Kidney capillary endothelial cell (primary cell): Measurements from ENCODE around the gene GPR176.

Source experiments
- DNase-seq: peaks from one replicate; pipeline ENCODE4 v3.0.0-alpha.2; 2018; ENCODE audit warnings: low spot score

GPR176 gene, protein sequence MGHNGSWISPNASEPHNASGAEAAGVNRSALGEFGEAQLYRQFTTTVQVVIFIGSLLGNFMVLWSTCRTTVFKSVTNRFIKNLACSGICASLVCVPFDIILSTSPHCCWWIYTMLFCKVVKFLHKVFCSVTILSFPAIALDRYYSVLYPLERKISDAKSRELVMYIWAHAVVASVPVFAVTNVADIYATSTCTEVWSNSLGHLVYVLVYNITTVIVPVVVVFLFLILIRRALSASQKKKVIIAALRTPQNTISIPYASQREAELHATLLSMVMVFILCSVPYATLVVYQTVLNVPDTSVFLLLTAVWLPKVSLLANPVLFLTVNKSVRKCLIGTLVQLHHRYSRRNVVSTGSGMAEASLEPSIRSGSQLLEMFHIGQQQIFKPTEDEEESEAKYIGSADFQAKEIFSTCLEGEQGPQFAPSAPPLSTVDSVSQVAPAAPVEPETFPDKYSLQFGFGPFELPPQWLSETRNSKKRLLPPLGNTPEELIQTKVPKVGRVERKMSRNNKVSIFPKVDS

DNA sequence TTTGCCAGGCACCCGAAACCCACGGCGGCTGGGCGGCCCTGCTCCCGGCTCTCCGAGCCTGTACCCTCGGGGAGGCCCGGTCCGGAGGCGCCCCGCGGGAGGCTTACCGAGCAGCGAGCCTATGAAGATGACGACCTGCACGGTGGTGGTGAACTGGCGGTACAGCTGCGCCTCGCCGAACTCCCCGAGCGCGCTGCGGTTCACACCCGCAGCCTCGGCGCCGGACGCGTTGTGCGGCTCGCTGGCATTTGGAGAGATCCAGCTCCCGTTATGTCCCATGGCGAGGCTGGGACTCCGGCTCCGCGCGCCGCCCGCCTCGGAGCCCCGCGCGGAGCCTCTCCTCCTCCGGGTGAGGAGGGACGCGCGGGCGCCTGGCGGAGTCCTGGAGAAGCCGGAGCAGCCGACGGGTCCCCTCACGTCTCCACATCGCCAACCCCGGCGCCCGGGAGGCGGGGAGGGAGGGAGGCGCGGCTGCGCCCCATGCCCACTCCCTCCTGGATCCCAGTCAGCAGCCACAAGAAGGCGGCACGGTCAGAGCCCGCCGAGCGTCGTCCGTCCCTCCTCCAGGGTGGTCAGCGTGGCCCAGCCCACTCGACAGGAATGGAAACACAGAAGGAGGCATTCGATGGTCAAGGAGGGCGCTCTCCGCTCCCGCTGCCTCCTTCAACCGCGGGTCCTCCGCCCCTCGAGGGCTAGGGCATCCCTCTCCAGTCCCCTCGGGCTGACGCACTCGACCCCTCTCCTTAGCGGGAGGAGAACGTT is at the start of gene GPR176:
GPR176 (minus strand) TSS at position 519 of the 762 bp plus-strand sequence; CDS start at position 279, 240 bp downstream.
- DNase-seq: peak; percentile 40

DNA sequence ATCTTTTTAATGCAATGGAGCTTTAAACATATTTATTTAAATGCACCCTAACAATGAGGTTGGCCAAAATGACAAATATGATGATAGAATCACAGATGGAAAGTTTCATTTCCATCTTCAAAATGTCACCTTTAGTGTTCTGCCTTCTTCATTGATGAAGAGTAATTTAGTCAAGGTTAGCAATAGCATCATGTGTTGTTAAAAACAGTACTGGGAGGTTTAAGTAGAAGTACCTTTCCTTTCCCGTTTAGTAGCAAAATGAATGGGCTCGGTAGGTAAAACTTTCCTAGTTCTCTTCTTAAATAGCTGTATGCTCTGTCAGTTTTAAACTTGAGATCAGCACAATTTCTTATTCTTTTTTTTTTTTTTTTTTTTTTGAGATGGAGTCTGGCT is 48.9 kb upstream of the GPR176 start:
- no peak for DNase-seq

DNA sequence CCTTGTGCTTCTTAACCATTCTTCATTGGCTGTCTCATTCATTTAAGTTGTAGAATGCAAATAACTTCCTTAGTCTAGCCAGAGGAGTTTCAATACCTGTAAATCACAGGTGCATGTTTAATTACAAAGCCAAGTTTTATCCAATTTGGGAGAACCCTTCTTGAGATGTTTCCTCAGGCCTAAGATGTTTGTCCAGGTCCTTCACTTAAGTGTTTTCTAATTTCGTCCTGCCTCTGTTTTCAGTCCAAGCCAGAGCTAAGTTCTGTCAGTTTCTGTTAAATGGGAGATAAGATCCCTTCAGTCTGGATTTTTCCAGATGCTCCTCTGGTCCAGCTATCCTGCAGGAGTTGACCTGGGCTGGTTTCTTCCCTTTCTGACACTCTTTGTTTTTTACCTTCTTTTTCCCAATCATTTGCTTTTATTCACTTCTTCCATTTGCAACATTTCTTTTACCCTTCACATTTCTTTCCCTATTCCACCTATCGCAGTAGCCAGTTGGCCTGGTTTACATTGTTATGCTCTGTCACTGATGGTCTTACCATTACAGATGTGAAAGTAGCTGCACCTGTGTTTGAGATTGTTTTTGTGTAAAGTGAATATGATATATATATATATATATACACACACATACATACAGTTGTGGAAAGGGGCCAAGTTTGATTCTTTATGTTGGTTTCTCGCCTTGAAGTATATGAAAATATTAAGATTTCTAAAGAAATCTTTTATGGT is 48.4 kb upstream of the GPR176 start:
- DNase-seq: no peak

DNA sequence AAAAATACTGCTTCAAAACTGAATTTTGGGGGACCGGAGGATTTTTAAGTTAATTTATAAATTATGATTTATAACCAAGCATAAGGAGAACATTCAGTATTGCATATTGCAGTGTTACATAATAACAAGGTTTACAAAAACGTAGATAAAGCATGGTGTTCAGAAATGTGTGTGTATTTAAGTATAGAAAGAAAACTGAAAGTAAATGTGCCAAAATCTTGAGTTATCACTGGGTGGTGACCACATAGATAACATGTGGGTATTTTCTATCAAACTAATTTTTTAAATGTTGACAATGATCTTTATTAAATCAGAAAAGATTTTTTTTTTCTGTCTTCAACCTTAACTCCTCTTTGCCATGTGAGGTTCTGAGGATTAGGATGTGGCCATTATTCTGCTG is 46.5 kb upstream of the GPR176 start:
- no peak for DNase-seq

DNA sequence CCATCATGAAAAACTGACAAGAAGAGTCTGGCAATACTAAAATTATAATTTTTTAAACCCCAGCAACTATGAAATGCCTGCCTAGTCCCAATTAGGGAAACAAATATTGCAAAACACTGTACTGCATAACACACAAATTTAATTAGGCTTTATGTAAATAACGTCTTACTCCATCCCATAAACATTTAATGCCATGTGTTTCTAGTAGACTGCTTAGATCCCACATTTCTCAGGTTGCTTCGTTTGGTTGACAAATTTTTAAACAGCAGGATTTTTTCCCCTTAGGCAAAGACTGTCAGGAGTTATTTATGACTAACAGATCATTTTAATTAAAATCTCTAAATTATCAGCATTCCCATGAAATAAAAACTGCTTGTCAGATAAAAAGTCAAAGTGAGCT is 43.7 kb upstream of the GPR176 start:
- DNase-seq: no peak

DNA sequence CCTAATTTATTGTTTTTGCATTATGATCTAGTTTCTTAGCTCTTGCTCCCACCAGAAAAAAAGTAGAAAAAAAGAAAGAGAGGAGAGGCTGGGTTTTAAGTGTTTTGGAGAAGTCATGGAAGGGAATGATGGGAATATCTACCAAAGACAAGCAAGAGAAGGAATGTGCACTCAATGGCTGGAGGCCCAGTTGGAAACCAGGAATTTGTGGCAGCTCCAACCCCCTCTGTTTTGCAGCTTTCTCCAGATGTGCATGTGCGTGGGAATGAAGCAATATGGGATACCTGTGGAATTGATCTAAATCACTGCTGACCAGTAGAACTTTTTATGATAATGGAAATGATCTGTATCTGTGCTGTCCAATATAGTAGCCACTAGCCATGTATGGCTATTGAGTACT is 41.0 kb upstream of the GPR176 start:
- no peak for DNase-seq

DNA sequence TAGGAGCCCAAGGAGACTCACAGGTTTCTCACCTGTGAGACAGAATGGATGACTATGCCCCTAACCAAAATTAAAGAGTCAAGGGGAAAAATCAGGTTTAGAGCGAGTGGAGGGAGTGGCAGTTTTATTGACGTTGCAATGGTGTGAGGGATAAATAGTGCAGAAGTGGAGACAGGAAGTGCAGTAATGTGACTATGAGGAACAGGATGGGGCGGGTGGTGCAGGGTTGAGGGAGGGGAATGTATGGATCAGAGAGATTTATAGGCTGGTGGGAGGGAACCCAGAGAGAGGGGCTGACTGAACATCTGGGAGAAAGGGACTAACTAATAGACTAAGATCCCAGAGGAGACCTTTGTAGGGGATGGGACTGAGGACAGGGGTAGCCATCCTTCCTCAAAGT is 40.3 kb upstream of the GPR176 start:
- DNase-seq: no peak

DNA sequence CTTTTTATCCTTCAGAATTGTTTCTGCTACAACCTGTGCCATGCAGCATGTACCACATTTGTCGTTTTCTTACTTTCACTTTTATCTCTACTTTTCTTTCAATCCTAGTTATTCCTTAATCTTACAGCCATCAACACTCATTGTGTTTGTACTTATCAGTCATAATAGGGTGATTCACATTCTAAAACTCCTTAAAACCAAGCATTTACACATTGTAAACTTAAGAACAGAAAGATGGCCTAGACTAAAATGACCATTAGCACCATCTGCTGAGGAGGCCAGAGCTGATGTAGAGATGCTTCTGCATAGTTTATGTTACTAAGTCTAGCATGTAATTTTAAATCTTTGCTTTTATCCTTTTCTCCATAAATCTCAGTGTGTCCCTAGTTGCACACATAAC is 39.3 kb upstream of the GPR176 start:
- DNase-seq: no peak

DNA sequence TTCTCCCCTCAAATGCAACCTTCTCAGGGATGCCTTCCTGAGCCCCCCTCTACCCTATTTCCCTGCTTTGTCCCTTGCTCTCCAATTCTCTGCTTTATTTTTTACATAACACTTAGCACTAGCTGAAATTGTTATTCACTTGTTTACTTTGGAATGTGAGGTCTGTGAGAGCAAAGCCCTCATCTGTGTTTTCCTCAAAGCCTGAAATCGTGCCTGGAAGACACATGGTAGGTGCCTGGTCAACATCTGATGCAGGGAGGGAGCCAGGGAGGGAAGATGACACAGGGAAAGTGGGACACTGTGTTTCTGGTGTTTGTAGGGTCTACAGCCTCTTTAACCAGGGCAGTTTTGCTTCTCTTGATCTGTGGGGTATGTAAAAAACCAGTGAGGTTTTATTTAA is 37.4 kb upstream of the GPR176 start:
- DNase-seq: no peak

DNA sequence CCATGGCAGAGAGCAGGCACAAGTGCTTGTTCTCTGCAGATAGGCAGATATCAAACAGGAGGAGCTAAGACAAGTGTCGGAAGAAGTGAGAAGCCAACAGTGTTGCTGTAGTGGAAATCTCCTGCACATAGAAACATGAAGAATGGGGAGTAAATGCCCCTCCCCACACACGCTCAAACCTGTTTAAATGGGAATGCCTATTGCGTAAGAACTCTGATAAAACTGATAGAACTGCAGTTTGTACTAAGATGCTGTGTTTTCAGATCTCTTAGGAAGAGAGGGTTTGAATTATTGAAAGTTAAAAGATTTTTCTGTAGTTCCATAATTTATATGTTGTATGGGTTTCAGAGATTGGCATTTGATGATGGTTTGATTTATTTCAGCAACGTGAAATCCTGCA is 33.5 kb upstream of the GPR176 start:
- DNase-seq: no peak

DNA sequence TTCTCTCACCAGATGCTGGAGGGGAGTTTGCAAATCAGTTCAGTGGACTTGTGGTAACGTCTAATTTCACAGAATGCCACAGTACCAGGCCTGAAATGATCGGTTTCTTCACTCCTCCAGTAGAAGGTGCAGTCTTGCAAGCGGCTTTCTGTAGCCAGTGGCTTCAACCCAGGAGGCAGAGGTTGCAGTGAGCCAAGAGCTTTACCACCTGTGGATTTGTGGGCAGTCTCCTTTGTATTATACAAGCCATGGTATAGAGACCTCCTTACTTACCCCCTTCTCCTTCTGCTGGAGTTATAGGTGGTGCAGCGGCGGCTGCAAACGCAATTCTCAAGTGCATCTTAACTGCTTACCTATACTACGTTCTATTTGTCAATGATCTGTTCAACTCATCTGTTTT is 31.5 kb upstream of the GPR176 start:
- no peak for DNase-seq

DNA sequence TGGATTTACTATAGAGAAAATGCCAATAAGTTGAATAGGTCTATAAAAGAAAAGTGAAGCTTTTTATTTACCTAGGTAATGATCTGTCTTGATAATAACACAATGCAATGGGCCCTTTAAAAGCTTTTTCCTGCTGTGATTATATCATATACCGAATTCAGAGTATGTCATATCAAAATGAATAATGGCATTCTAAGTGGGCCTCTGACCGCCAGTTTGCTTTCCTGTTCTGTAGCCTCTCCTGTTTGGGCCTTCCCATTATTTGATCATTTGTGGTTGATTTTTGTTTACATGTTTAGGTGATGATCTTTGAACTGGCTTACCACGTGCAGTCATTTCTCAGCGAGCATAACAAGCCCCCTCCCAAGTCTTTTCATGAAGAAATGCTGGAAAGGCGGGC is 28.8 kb upstream of the GPR176 start:
- no peak for DNase-seq

DNA sequence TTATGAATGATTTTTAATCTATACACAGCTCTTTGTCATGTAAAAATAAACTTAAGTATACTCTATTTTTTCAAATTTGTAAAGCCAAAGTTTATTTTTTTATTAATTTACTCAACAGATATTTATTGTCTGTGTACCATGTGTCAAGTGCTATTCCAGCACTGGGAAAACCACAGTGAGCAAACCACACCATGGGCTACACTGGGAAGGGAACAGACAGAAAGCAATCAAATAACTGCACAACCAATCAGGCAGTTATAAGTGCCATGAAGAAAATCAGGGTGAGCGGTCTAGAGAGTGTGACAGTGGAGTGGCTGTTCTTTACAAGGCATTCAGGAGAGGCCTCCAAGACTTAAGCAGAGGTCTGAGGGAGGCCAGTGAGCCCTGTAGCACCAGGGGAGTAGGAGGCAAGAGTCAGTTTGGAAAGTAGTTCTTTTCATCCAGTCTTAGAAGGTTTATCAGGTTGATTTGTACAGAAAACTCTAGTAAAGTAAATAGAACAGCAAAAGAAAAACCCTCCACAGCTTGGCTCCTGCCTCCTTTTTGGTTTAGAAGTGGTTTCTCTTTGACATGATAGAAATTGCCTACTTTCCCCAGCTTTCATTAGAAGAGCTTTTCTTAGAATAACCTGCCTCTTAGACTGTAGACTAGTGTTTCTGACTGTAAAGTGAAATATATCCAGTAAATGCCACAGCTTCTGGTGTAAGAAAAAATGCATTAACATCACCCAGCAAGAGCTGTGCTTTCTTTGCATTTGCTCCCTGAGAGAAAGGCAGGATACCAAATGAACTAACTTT is 27.5 kb upstream of the GPR176 start:
- no peak for DNase-seq

DNA sequence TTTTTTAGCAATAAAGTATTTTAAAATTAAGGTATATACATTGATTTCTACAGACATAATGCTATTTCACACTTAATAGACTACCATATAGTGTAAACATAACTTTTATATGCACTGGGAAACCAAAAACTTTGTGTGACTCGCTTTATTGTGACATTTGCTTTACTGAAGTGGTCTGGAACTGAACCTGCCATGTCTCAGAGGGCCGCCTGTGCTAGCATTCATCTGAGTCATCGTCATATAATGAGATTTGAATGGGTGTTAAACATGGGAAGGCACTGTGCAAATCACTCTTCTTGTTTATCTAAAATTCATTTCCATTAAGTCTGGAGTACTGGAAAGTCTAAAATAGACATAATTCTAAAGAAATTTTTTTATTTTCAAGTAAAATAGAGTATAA is 26.8 kb upstream of the GPR176 start:
- DNase-seq: no peak

DNA sequence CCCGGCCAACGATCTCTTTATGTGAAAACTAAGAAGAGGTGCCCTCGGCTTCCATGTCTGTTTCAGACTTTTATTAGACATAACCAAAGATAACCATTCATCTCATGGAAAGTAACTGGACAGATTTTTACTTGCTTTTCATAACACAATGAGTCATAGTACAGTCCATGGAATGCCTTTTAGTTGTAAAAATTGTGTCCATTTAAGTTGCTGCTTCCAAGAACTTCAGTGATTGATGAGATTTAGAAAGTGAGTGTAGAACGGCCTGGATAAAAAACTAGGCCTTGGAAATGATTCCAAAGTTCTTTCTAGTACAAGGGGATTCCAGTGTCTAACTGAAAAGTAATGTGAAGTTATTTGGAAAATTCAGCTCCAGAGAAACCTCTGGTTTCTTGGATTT is 24.7 kb upstream of the GPR176 start:
- no peak for DNase-seq

DNA sequence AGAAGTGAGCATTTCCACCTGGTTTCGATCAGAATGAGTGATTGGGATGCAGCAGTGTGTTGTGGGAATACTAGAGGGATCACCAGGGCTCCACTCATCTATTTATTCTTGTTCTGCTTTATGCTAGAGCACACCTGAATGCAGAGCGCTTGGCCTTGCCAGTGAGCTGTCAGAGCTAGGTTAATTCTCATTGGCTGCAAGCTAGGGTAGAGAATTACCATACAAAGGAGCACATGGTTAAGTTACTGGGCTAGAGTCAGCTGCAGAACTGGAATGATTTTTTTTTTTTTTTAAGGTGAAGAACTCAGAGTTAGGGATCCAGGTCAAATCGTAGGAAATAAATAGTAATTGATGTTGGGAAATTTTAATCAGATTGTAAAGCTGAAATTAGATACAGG is 22.7 kb upstream of the GPR176 start:
- no peak for DNase-seq

DNA sequence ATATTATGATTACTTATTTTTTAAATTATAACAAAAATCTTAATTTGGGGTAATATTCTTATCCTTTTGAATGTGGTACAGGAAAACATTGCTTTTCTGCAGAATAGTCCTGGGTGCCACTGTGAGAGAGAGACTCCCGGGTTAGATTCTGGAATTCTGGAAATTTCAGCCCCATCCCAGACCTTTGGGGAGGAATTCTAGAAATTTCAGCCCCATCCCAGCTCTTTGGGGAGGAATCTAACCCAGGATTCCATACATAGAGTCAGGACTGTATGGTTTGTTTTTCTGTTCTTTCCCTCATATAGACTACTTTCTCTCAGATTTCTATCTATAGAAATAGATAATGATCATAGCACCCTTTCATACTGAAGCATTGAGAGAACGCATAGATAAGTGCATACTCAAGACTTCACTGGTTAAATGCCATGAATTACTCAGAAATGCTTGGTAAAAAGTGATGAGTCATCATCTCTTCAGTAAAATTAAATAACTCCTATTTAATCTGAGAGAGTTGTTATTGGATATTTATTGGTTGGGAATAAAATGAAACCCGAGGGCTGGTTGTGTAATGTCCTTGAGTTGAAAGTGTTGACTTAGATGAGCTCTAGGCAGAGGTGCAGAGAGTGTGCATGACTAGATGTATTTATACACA is 22.2 kb upstream of the GPR176 start:
- no peak for DNase-seq

DNA sequence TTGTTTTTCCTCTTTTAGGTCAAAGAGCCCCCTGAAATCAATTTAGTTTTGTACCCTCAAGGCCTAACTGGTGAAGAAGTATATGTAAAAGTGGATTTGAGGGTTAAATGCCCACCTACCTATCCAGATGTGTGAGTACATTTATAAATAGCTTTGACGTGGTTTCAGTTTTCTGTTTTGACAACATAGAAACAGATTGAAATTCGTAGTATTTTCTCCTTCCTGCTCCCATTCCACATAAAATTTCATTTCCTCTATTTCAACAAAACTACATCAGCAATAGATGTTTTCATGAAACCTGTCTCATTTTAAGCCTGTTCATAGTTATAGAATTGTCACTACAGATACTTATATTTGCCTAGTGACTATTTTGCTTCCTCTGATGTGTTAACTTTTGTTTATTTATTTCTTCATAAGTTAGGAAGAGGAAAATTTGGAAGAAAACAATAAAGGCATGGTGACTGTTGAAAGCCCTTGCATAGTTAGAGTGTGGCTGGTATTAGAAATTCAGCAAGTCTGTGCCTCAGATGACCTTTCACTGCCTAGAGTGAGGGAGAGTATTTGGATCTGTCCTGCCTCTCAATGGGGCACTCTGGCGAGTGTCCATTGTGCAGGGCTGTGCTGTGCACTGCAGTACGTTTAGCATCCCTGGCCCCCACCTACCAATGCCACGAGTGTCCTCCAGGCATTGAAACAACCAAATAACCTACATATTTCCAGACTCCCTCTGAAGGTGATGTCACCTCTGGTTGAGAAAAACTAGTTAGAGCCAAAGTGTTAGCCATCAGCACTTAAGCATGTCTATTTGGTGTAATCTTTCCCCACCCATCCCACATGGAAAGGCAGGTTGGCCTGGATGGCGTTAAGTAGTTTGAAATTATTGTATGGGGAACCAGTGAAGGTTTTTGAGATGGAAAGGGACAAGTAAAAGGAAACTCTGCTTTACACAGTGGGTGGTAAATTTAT is 19.7 kb upstream of the GPR176 start:
- no peak for DNase-seq

DNA sequence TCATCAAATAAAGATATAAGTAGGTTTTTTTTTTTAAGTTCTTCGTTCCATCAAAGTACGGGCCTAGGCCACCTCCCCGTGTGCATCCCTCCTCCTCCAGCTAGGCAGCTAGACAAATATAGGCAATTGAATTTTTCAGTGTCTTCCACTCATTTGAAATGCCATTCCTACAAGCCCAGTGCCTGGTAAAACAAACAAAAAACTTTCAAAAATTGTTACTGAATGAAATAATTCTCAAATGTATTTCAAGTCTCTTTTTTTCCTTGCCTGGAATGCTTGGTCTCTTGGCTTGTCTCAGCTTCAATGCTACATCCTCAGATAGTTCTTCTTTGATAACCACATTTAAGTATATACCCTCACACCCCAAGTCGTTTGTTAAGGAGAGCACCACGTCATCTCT is 17.6 kb upstream of the GPR176 start:
- DNase-seq: no peak

DNA sequence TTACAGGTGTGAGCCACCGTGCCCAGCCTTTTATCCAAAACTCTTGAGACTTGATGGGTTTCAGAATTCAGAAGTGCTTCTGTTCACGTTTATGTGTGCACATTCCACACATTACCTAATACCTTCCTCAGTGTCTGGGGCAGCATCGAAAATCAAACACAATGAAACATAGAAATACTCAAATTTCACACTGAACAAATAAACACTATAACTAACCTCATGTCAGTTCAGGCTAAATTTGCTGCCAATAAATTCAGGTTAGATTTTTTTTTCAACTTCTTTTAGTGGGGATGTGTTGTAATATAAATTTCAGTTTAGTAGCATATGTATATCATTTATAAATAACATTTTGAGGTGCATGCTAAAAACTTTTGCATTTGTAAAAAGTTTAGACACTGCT is 16.6 kb upstream of the GPR176 start:
- DNase-seq: no peak
